HCT116 (cell line): ENCODE measurements around the gene TSPAN33. TPM values are rescaled to one million over a fixed set of nuclear protein-coding genes. Genes with fewer than 3 reads are reported as not detected.

ENCODE experiments used
- ATAC-seq: fragments of 200-7000 bp; cut with Tn5 transposase; 2 replicates; pipeline ENCODE4 v1.9.1; 2020; ENCODE audit warnings: mild to moderate bottlenecking, moderate library complexity
- BruUV-seq: library from RNA; stranded (reverse); fragments of 400-500 nt; replicated peaks from 2 replicates; lab custom pipeline; 2021; lab: Mats Ljungman, UMichigan
- CTCF ChIA-PET: fragments of 300-600 bp; sonication (Branson Sonifier 250); formaldehyde crosslinking; loops from one replicate; lab custom pipeline; 2021; ENCODE audit warnings: antibody characterized with exemption; lab: Charles Lee
- POLR2A ChIA-PET: fragments of 300-600, 350-600 bp; sonication (Branson Sonifier 250); formaldehyde crosslinking; loops from one replicate; lab custom pipeline; 2021; ENCODE audit warnings: antibody characterized with exemption; lab: Charles Lee
- RAD21 ChIA-PET, 2 experiments: fragments of 300-600 bp; sonication (Branson Sonifier 250); formaldehyde crosslinking; loops; one replicate each; lab custom pipeline; 2023; ENCODE audit warnings: low total read pairs in 2 of 2; ENCODE audit not compliant: uncharacterized antibody in 2 of 2, unreplicated experiment in 2 of 2, low non-redundant PET in 1 of 2; lab: Charles Lee
- DNase-seq: peaks from one replicate; pipeline ENCODE4 v3.0.0-alpha.2; 2010; ENCODE audit warnings: low read depth, low spot score
- H2AFZ ChIP-seq: fragments of 200-600 bp; shearing (Covaris generic), sonication (generic); 2 replicates; pipeline ENCODE4 v1.6.1; 2017; ENCODE audit warnings: low read depth, mixed run types, mixed read lengths, antibody characterized with exemption, low read length; ENCODE audit not compliant: poor library complexity, severe bottlenecking
- H3K27ac ChIP-seq: 2 replicates; pipeline ENCODE4 v1.5.1; 2012; ENCODE audit warnings: low read depth, low read length
- H3K27me3 ChIP-seq: fragments of 200-600 bp; sonication (generic); 2 replicates; pipeline ENCODE4 v1.6.1; 2016; ENCODE audit warnings: mixed run types, low read length, mixed read lengths; ENCODE audit not compliant: insufficient read depth
- H3K36me3 ChIP-seq, 2 experiments: fragments of 200-500 bp in 1 of 2; fragments of 200-600 bp in 1 of 2; sonication (Bioruptor generic) in 1 of 2; sonication (generic) in 1 of 2; 2 replicates each; pipeline versions ENCODE4 v1.5.1 to v1.6.1; 2014 to 2016; ENCODE audit warnings: low read length in 2 of 2, inconsistent platforms in 1 of 2, mixed read lengths in 1 of 2, mixed run types in 1 of 2; ENCODE audit not compliant: insufficient read depth in 2 of 2, control insufficient read depth in 1 of 2
- H3K4me1 ChIP-seq, 2 experiments: fragments of 200-600 bp in 1 of 2; sonication (generic) in 1 of 2; 2 replicates each; pipeline versions ENCODE4 v1.5.1 to v1.6.1; 2012 to 2017; ENCODE audit warnings: low read length in 2 of 2, inconsistent platforms in 1 of 2, mild to moderate bottlenecking in 1 of 2, mixed read lengths in 1 of 2, mixed run types in 1 of 2, moderate library complexity in 1 of 2; ENCODE audit not compliant: insufficient read depth in 2 of 2, control insufficient read depth in 1 of 2
- H3K4me2 ChIP-seq: fragments of 200-600 bp; sonication (generic); 2 replicates; pipeline ENCODE4 v1.6.1; 2017; ENCODE audit warnings: mixed run types, low read length, mixed read lengths
- H3K4me3 ChIP-seq, 2 experiments: fragments of 200-600 bp in 1 of 2; sonication (generic) in 1 of 2; replicated peaks in 1 of 2; 2 replicates each; pipeline ENCODE4 v1.5.1; 2011 to 2016; ENCODE audit warnings: low read length in 2 of 2, control low read depth in 1 of 2, low read depth in 1 of 2, mild to moderate bottlenecking in 1 of 2, mixed read lengths in 1 of 2, mixed run types in 1 of 2
- H3K79me2 ChIP-seq: fragments of 200-600 bp; sonication (generic); 2 replicates; pipeline ENCODE4 v1.6.1; 2017; ENCODE audit warnings: mild to moderate bottlenecking, mixed run types, low read length, moderate library complexity, mixed read lengths; ENCODE audit not compliant: insufficient read depth
- H3K9ac ChIP-seq: fragments of 200-600 bp; sonication (generic); 2 replicates; pipeline ENCODE4 v1.6.1; 2016; ENCODE audit warnings: low read length, mixed read lengths
- H3K9me2 ChIP-seq: fragments of 200-600 bp; sonication (generic), shearing (Covaris generic); 2 replicates; pipeline ENCODE4 v1.6.1; 2017; ENCODE audit warnings: mixed run types, mild to moderate bottlenecking, moderate library complexity; ENCODE audit not compliant: insufficient read depth
- H3K9me3 ChIP-seq, 2 experiments: fragments of 200-500 bp in 1 of 2; fragments of 200-600 bp in 1 of 2; sonication (Bioruptor generic) in 1 of 2; sonication (generic) in 1 of 2; 2 replicates each; pipeline ENCODE4 v1.6.1; 2014 to 2017; ENCODE audit warnings: low read length in 2 of 2, mixed read lengths in 2 of 2, inconsistent platforms in 1 of 2, low read depth in 1 of 2, mild to moderate bottlenecking in 1 of 2, mixed run types in 1 of 2, moderate library complexity in 1 of 2; ENCODE audit not compliant: control insufficient read depth in 1 of 2, insufficient read depth in 1 of 2
- H4K20me1 ChIP-seq: fragments of 200-600 bp; sonication (generic), shearing (Covaris generic); 2 replicates; pipeline ENCODE4 v1.6.1; 2017; ENCODE audit warnings: mixed run types, mild to moderate bottlenecking, moderate library complexity; ENCODE audit not compliant: insufficient read depth
- CEBPB ChIP-seq: IDR thresholded peaks from 2 replicates; pipeline ENCODE4 v1.6.1; 2012; ENCODE audit warnings: low read depth
- JUND ChIP-seq: IDR thresholded peaks from 2 replicates; pipeline ENCODE4 v1.6.1; 2012
- YY1 ChIP-seq: IDR thresholded peaks from 2 replicates; pipeline ENCODE4 v1.6.1; 2011; ENCODE audit warnings: low read length, low read depth, moderate library complexity, mild to moderate bottlenecking; ENCODE audit not compliant: insufficient replicate concordance; ENCODE audit errors: extremely low read depth
- intact Hi-C: fragments of 100-400 bp; cut with micrococcal nuclease; formaldehyde crosslinking; loops from 2 replicates; pipeline ENCODE4 v1.10.0; 2022
- total RNA-seq: library from RNA; stranded (reverse); gene quantifications from one replicate; pipeline ENCODE4 v1.2.1, GENCODE V29; 2021; ENCODE audit not compliant: unreplicated experiment
- TF ChIP-seq, protein P1 (sequence below): IDR thresholded peaks from 2 replicates; pipeline ENCODE4 v1.6.1; 2012
- TF ChIP-seq, protein P2 (sequence below): IDR thresholded peaks from 2 replicates; pipeline ENCODE4 v1.6.1; 2012; ENCODE audit warnings: low read depth
- TF ChIP-seq, protein P3 (sequence below): IDR thresholded peaks from 2 replicates; pipeline ENCODE4 v1.6.1; 2012

Gene TSPAN33
- total RNA-seq, 1 experiment from 2014 or later, result 22.2 TPM

DNA sequence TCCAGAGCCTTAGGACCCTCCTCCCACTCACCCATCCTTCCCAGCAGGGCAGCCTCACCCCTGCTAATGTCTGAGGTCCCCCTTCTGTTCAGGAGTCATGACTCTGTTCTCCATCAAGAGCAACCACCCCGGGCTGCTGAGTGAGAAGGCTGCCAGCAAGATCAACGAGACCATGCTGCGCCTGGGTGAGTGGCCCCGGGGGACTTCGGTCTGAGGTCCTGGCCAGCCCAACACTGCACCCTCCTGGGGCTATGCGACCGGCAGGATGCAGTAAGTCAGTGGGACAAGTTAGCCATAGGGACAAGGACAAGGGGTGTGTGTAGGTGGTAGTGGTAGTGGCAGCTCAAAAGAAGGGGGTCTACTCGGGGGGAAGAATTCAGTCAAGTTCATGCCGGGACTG is 64.2 kb downstream of the TSPAN33 start:
- DNase-seq (no peak), ATAC-seq (no peak)
- Histone ChIP-seq H3K4me2 (no peak overlapping the region), H2AFZ (no peak overlapping the region), H3K4me1 (no peaks in the 10 kb centered on the region), H3K9me2 (no peaks in the 10 kb centered on the region), H3K4me3 (no peak overlapping the region), H3K9me3 (no peaks in the 10 kb centered on the region), H3K79me2 (no peaks in the 10 kb centered on the region), H3K27me3 (no peaks in the 10 kb centered on the region), H3K27ac (no peak overlapping the region), H3K36me3 (no peaks in the 10 kb centered on the region), H3K9ac (no peak overlapping the region), H4K20me1 (no peaks in the 10 kb centered on the region)
- ChIA-PET CTCF (interaction anchor here (5.0 kb wide), 1 partner anchor 46 kb away, joined by 45 read pairs; no protein-coding TSS in a partner anchor), RAD21 (no interaction called here), POLR2A (no interaction called here)
- intact Hi-C loops, result no loop called here
- TF ChIP-seq CEBPB (no peak), JUND (no peak), YY1 (no peak)
- TF ChIP-seq, protein P1, sequence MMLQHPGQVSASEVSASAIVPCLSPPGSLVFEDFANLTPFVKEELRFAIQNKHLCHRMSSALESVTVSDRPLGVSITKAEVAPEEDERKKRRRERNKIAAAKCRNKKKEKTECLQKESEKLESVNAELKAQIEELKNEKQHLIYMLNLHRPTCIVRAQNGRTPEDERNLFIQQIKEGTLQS, result no peak
- TF ChIP-seq, protein P2, sequence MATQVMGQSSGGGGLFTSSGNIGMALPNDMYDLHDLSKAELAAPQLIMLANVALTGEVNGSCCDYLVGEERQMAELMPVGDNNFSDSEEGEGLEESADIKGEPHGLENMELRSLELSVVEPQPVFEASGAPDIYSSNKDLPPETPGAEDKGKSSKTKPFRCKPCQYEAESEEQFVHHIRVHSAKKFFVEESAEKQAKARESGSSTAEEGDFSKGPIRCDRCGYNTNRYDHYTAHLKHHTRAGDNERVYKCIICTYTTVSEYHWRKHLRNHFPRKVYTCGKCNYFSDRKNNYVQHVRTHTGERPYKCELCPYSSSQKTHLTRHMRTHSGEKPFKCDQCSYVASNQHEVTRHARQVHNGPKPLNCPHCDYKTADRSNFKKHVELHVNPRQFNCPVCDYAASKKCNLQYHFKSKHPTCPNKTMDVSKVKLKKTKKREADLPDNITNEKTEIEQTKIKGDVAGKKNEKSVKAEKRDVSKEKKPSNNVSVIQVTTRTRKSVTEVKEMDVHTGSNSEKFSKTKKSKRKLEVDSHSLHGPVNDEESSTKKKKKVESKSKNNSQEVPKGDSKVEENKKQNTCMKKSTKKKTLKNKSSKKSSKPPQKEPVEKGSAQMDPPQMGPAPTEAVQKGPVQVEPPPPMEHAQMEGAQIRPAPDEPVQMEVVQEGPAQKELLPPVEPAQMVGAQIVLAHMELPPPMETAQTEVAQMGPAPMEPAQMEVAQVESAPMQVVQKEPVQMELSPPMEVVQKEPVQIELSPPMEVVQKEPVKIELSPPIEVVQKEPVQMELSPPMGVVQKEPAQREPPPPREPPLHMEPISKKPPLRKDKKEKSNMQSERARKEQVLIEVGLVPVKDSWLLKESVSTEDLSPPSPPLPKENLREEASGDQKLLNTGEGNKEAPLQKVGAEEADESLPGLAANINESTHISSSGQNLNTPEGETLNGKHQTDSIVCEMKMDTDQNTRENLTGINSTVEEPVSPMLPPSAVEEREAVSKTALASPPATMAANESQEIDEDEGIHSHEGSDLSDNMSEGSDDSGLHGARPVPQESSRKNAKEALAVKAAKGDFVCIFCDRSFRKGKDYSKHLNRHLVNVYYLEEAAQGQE, result no peak
- TF ChIP-seq, protein P3, sequence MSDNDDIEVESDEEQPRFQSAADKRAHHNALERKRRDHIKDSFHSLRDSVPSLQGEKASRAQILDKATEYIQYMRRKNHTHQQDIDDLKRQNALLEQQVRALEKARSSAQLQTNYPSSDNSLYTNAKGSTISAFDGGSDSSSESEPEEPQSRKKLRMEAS, result no peak
- no TSS peak for BruUV-seq
